Measurements from ENCODE around the gene ELF2. TPM values are rescaled to one million over a fixed set of nuclear protein-coding genes. Genes with fewer than 3 reads are reported as not detected.

The ELF2 gene
- total RNA-seq, 4 donors from 2014 or later = 58.1 to 76.6 (median 65.0) TPM

DNA sequence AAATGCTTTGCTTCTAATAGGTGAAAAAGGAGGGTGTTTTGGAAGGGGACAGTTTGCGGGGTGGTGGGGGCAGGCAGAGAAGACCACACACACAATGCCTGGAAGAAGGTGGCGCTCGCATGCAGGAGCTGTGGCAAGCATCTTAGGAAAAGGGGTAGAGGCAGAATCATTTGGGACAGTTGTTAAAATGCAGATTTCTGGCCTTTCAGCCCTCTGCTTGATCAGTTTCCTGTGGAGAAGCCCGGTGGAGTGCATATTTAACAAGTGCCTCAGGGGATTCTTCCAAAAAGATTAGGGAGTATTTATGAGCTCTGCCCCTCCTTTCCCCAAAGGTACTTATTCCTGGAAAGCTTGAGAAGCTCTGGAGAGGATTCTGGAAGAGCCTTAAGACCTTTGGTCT is 156.6 kb downstream of the ELF2 start:
- no peaks in the 10 kb centered on the region for H3K36me3 ChIP-seq
- WGBS, 2 donors = 81 to 90% methylated on average over 4 of the region's 4 CpGs
- peaks cover 3 to 8% of the 10 kb centered on the region in 2 donors for H3K4me1 ChIP-seq
- intact Hi-C loops (cut with DNase I) = no loop called here
- no peak for TF ChIP-seq POLR2A (IDR thresholded peaks at IDR 0.05)
- TF ChIP-seq, protein P1, sequence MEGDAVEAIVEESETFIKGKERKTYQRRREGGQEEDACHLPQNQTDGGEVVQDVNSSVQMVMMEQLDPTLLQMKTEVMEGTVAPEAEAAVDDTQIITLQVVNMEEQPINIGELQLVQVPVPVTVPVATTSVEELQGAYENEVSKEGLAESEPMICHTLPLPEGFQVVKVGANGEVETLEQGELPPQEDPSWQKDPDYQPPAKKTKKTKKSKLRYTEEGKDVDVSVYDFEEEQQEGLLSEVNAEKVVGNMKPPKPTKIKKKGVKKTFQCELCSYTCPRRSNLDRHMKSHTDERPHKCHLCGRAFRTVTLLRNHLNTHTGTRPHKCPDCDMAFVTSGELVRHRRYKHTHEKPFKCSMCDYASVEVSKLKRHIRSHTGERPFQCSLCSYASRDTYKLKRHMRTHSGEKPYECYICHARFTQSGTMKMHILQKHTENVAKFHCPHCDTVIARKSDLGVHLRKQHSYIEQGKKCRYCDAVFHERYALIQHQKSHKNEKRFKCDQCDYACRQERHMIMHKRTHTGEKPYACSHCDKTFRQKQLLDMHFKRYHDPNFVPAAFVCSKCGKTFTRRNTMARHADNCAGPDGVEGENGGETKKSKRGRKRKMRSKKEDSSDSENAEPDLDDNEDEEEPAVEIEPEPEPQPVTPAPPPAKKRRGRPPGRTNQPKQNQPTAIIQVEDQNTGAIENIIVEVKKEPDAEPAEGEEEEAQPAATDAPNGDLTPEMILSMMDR (IDR thresholded peaks at IDR 0.05) = no peak
- no peak for DNase-seq
- no peaks in the 10 kb centered on the region for H3K27me3 ChIP-seq
- H3K4me3 ChIP-seq (replicated peaks in 1 of 3) = no peak overlapping the region
- H3K27ac ChIP-seq = no peak overlapping the region
- no peaks in the 10 kb centered on the region for H3K9me3 ChIP-seq

DNA sequence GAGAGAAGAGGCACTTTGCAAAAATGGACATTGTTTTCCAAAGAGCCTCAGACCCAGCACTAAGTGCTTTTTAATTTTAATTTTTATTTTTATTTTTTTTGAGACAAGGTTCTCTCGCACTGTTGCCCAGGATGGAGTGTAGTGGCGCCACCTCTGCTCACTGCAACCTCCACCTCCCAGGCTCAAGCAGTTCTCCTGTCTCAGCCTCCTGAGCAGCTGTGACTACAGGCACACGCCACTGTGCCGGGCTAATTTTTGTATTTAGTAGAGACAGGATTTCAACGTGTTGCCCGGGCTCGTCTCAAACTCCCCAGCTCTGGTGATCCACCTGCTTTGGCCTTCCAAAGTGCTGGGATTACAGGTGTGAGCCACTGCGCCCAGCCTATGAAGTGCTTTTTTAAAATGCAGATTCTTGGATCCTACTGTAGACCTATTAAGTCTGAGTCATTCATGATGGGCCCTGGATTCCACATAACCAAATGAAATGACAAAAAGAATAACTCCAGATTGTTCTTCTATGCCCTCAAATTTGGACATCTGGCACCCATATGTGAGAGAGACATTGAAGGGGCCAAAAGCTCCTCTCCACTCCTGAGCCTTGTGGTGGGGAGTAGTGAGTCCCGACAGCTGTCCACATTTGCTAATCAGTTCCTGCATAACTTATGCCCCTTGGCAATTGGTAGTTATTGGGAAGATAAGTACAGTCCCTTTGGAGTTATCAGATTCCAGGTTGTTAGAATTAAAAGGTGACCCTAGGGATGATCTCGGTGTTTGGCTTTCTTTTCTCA is 157.9 kb downstream of the ELF2 start:
- Histone ChIP-seq H3K36me3 (no peaks in the 10 kb centered on the region), H3K4me3 (replicated peaks in 1 of 3) (no peak overlapping the region), H3K4me1 (peaks cover 3 to 18% of the 10 kb centered on the region in 2 donors), H3K9me3 (no peaks in the 10 kb centered on the region), H3K27ac (no peak overlapping the region), H3K27me3 (no peaks in the 10 kb centered on the region)
- no peak for DNase-seq
- intact Hi-C loops (cut with DNase I) = loop anchor here (5.0 kb wide), 1 partner anchor 158 kb away; the partner anchor contains the start of gene ELF2
- 91% methylated on average over 10 of the region's 10 CpGs for WGBS, 2 donors
- TF ChIP-seq, protein P1 (IDR thresholded peaks at IDR 0.05) = no peak
- TF ChIP-seq POLR2A (IDR thresholded peaks at IDR 0.05) = no peak

DNA sequence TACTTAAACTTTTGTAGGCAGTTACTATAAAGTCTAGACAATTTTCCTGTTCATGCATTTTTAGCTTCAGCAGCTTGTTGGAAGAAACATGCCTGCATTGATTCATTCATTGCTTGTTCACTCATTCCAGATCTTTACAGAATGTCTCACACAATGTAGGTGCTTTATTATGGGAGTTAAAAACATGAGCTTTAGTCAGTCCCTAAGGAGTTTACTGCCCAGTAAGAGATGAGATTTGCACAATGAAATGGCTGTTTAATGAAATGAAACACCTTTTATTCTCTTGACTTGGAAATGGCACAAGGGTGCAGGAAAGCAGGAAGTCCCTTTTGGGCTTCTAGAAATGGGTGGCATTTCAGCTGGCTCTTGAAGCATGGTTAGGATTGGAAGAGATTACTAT is 158.5 kb downstream of the ELF2 start:
- peaks cover 3 to 18% of the 10 kb centered on the region in 2 donors for H3K4me1 ChIP-seq

DNA sequence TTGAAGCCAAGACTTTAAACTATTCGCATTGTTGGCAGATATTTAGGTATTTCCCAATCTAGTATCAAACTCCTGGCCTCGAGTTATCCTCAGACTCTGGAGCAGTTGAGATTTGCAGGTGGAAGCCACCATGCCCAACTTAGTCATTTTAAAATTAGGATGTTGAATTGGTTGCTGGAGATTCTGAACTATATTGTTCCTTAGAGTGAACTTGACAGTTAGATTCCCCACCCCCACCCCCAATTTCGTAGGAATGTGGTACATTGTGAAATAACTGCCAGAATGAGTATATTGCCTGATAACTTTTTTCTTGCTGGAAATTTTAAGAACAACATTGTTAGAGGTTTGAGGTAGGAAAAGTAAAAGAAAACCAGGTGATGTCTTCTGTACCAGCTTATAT is 159.2 kb downstream of the ELF2 start:
- no peak for DNase-seq
- H3K9me3 ChIP-seq = no peaks in the 10 kb centered on the region
- intact Hi-C loops (cut with DNase I) = loop anchor here (5.0 kb wide), 1 partner anchor 159 kb away; the partner anchor contains the start of gene ELF2
- H3K4me1 ChIP-seq = peaks cover 3 to 18% of the 10 kb centered on the region in 2 donors
- H3K4me3 ChIP-seq (replicated peaks in 1 of 3) = no peak overlapping the region
- H3K36me3 ChIP-seq = no peaks in the 10 kb centered on the region
- 75 to 79% methylated on average over 3 of the region's 3 CpGs for WGBS, 2 donors
- TF ChIP-seq POLR2A (IDR thresholded peaks at IDR 0.05) = no peak
- TF ChIP-seq, protein P1 (IDR thresholded peaks at IDR 0.05) = no peak
- H3K27me3 ChIP-seq = no peaks in the 10 kb centered on the region
- no peak overlapping the region for H3K27ac ChIP-seq

More for the DNA sequence above, 158.5 kb downstream of the ELF2 start:
- no peak for DNase-seq
- intact Hi-C loops (cut with DNase I) = loop anchor here (5.0 kb wide), 1 partner anchor 159 kb away; the partner anchor contains the start of gene ELF2
- H3K27me3 ChIP-seq = no peaks in the 10 kb centered on the region
- H3K9me3 ChIP-seq = no peaks in the 10 kb centered on the region
- no peak overlapping the region for H3K4me3 ChIP-seq (replicated peaks in 1 of 3)
- TF ChIP-seq, protein P1 (IDR thresholded peaks at IDR 0.05) = no peak
- no peak for TF ChIP-seq POLR2A (IDR thresholded peaks at IDR 0.05)
- H3K27ac ChIP-seq = no peak overlapping the region
- no peaks in the 10 kb centered on the region for H3K36me3 ChIP-seq

DNA sequence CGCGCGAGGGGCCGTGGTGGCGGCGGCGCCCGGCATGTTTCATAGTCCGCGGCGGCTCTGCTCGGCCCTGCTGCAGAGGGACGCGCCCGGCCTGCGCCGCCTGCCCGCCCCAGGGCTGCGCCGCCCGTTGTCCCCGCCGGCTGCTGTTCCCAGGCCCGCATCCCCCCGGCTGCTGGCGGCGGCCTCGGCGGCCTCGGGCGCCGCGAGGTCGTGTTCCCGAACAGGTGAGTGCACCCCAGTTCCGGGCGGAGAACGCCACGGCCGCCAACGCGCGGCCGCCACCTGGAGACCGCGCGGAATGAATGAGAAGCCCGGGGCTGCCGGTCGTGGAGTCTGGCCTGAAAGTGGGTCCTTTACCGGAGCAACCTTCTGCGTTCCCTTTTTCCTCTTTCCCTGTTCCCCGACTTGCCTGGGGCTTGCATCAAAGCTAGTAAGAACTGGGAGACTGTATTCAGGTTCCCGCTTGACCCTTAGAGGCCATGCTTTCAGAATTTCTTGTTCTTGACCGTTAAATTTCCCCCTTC is 161.0 kb downstream of the ELF2 start:
- no peaks in the 10 kb centered on the region for H3K36me3 ChIP-seq
- DNase-seq = peak; percentile 61 to 63
- H3K4me3 ChIP-seq (replicated peaks in 1 of 3) = peak overlapping the region; percentile 14 to 75 (median 62)
- H3K27me3 ChIP-seq = no peaks in the 10 kb centered on the region
- intact Hi-C loops (cut with DNase I) = loop anchor here (5.0 kb wide), 1 partner anchor 161 kb away; the partner anchor contains the start of gene ELF2
- H3K27ac ChIP-seq = peak overlapping the region; percentile 88 to 97 (median 94)
- no peak for TF ChIP-seq POLR2A (IDR thresholded peaks at IDR 0.05)
- TF ChIP-seq, protein P1 (IDR thresholded peaks at IDR 0.05) = no peak
- no peaks in the 10 kb centered on the region for H3K9me3 ChIP-seq
- H3K4me1 ChIP-seq = peaks cover 3 to 18% of the 10 kb centered on the region in 2 donors
- 0 to 1% methylated on average over 14 to 20 of the region's 55 CpGs for WGBS, 2 donors

All from thyroid gland (tissue), 4 donors.